Natural killer cell (primary cell): ENCODE measurements around the gene ITGA2. TPM values are rescaled to one million over a fixed set of nuclear protein-coding genes. Genes with fewer than 3 reads are reported as not detected.

Experiments
- ATAC-seq, 3 donors: fragments of 150-1000 bp in 2 of 3; fragments of 200-7000 bp in 1 of 3; cut with Tn5 transposase; 1 replicate in 1 of 3; 2 replicates in 2 of 3; pipeline ENCODE4 v1.10.0; 2021; ENCODE audit warnings: mild to moderate bottlenecking in 2 of 3, moderate library complexity in 2 of 3
- DNase-seq, 2 donors: peaks; one replicate each; pipeline versions ENCODE4 v3.0.0 to v3.0.0-alpha.2; 2013 to 2021; ENCODE audit warnings: mixed read lengths in 1 of 2
- H3K27ac ChIP-seq: one replicate; pipeline ENCODE4 v1.5.1; 2013; ENCODE audit warnings: mild to moderate bottlenecking, low read length
- H3K27me3 ChIP-seq: one replicate; pipeline ENCODE4 v1.6.1; 2013; ENCODE audit warnings: low read length; ENCODE audit not compliant: control insufficient read depth, insufficient read depth
- H3K36me3 ChIP-seq: one replicate; pipeline ENCODE4 v1.6.1; 2013; ENCODE audit warnings: low read length; ENCODE audit not compliant: control insufficient read depth, insufficient read depth
- H3K4me1 ChIP-seq: one replicate; pipeline ENCODE4 v1.6.1; 2013; ENCODE audit warnings: low read length; ENCODE audit not compliant: control insufficient read depth, insufficient read depth
- H3K4me3 ChIP-seq: one replicate; pipeline ENCODE4 v1.5.1; 2013; ENCODE audit warnings: low read length
- H3K9me3 ChIP-seq: one replicate; pipeline ENCODE4 v1.6.1; 2013; ENCODE audit warnings: low read length; ENCODE audit not compliant: control insufficient read depth, insufficient read depth
- H3K27ac Mint-ChIP-seq, 2 donors: one replicate each; pipeline ENCODE4 v1.8.0; 2022; ENCODE audit warnings: mild to moderate bottlenecking in 2 of 2, mixed read lengths in 2 of 2, moderate library complexity in 1 of 2
- H3K27me3 Mint-ChIP-seq, 2 donors: one replicate each; pipeline ENCODE4 v1.8.0; 2022; ENCODE audit warnings: low read depth in 2 of 2, mixed read lengths in 2 of 2
- H3K36me3 Mint-ChIP-seq: one replicate; pipeline ENCODE4 v1.8.0; 2022; ENCODE audit warnings: mixed read lengths
- H3K4me1 Mint-ChIP-seq, 2 donors: one replicate each; pipeline ENCODE4 v1.8.0; 2022; ENCODE audit warnings: mixed read lengths in 2 of 2
- H3K4me3 Mint-ChIP-seq: one replicate; pipeline ENCODE4 v1.8.0; 2022; ENCODE audit warnings: mild to moderate bottlenecking, moderate library complexity, mixed read lengths
- H3K9me3 Mint-ChIP-seq, 2 donors: one replicate each; pipeline ENCODE4 v1.8.0; 2022; ENCODE audit warnings: mixed read lengths in 2 of 2
- WGBS: methylation state at CpG from one replicate; pipeline ENCODE4 v1.1.7; 2013; ENCODE audit warnings: missing lambda C conversion rate; ENCODE audit not compliant: insufficient coverage; 5-methylcytosine and 5-hydroxymethylcytosine counted together
- intact Hi-C: fragments of 100-400 bp; cut with micrococcal nuclease; formaldehyde crosslinking; loops from one replicate; pipeline ENCODE4 v1.14.2; 2022
- total RNA-seq, 4 donors: library from RNA; stranded (reverse); fragments of 120-200 nt in 1 of 4; gene quantifications; one replicate each; pipeline versions ENCODE4 v1.2.3 to v1.2.4, GENCODE V29; 2013 to 2022
- TF ChIP-seq, protein P1 (sequence below): fragments of 200-600 bp; IDR thresholded peaks from one replicate; pipeline ENCODE4 v1.8.0; 2022; ENCODE audit warnings: antibody characterized with exemption

Gene ITGA2
- total RNA-seq, 3 donors from 2014 or later (not counting 1 experiment from before 2014, with no cell fraction given): 0.11 to 0.26 (median 0.20) TPM

DNA sequence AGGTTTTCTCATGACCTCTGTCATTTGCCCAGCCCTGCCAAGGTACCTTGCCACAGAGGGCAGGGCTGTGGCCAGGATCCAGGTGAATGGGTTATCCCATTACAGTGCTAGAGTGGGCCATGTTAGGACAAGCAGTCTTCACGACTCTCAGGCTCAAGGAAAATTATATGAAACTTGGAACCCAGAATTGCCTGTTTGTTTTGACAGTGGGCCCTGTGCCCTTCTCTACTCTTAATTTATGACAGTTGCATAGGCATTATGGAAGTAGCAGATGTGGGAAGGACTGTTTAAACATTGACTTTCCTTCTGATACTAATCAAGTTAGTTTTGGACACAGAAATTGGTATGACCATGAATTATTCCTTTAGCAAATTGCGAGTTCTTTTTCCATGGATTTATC is 41.7 kb downstream of the ITGA2 start:
- TF ChIP-seq, protein P1, sequence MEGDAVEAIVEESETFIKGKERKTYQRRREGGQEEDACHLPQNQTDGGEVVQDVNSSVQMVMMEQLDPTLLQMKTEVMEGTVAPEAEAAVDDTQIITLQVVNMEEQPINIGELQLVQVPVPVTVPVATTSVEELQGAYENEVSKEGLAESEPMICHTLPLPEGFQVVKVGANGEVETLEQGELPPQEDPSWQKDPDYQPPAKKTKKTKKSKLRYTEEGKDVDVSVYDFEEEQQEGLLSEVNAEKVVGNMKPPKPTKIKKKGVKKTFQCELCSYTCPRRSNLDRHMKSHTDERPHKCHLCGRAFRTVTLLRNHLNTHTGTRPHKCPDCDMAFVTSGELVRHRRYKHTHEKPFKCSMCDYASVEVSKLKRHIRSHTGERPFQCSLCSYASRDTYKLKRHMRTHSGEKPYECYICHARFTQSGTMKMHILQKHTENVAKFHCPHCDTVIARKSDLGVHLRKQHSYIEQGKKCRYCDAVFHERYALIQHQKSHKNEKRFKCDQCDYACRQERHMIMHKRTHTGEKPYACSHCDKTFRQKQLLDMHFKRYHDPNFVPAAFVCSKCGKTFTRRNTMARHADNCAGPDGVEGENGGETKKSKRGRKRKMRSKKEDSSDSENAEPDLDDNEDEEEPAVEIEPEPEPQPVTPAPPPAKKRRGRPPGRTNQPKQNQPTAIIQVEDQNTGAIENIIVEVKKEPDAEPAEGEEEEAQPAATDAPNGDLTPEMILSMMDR: no peak

DNA sequence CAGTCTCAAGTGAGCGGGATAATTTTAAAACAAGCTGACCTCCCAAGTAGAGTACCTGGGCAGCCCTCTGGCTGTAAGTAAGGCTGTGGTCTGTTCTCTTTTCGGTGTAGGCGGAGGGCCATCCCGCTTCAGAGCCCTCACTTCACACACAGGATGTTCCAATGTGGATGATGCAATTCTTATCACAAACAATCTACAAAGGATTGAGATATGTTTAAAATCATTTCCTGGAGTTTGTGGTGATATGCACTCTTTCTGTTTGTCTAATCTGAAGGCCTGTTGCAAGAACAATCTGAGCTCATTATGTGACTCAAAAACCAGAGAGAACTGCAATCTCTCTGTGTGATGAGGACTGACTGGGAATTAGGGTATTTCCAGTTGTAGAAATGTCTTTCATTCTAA is 42.5 kb downstream of the ITGA2 start:
- 38% methylated on average over 1 of the region's 4 CpGs for WGBS
- H3K9me3 ChIP-seq: no peaks in the 10 kb centered on the region
- intact Hi-C loops: no loop called here
- no peaks in the 10 kb centered on the region for H3K4me1 ChIP-seq
- no peaks in the 10 kb centered on the region for H3K27me3 Mint-ChIP-seq
- H3K9me3 Mint-ChIP-seq: no peaks in the 10 kb centered on the region
- no peak overlapping the region for H3K27ac Mint-ChIP-seq
- H3K36me3 Mint-ChIP-seq: no peaks in the 10 kb centered on the region
- ATAC-seq: peak in 1 of 3 donors; percentile 70
- H3K4me3 ChIP-seq: no peak overlapping the region
- no peaks in the 10 kb centered on the region for H3K36me3 ChIP-seq
- peak in 1 of 2 donors; percentile 20 for DNase-seq
- H3K27ac ChIP-seq: no peak overlapping the region
- TF ChIP-seq, protein P1: no peak
- no peaks in the 10 kb centered on the region for H3K4me1 Mint-ChIP-seq
- H3K4me3 Mint-ChIP-seq: no peak overlapping the region
- H3K27me3 ChIP-seq: no peaks in the 10 kb centered on the region

More for the DNA sequence above, 41.7 kb downstream of the ITGA2 start:
- DNase-seq: no peak
- H3K27me3 Mint-ChIP-seq: no peaks in the 10 kb centered on the region
- no peaks in the 10 kb centered on the region for H3K9me3 Mint-ChIP-seq
- no peak for ATAC-seq
- H3K9me3 ChIP-seq: no peaks in the 10 kb centered on the region
- H3K27ac Mint-ChIP-seq: no peak overlapping the region
- H3K4me3 Mint-ChIP-seq: no peak overlapping the region
- no peaks in the 10 kb centered on the region for H3K27me3 ChIP-seq
- no peaks in the 10 kb centered on the region for H3K36me3 Mint-ChIP-seq
- H3K4me1 ChIP-seq: no peaks in the 10 kb centered on the region
- no peak overlapping the region for H3K4me3 ChIP-seq
- 98% methylated on average over 2 of the region's 2 CpGs for WGBS
- no peaks in the 10 kb centered on the region for H3K36me3 ChIP-seq
- no peak overlapping the region for H3K27ac ChIP-seq
- intact Hi-C loops: no loop called here
- H3K4me1 Mint-ChIP-seq: no peaks in the 10 kb centered on the region

DNA sequence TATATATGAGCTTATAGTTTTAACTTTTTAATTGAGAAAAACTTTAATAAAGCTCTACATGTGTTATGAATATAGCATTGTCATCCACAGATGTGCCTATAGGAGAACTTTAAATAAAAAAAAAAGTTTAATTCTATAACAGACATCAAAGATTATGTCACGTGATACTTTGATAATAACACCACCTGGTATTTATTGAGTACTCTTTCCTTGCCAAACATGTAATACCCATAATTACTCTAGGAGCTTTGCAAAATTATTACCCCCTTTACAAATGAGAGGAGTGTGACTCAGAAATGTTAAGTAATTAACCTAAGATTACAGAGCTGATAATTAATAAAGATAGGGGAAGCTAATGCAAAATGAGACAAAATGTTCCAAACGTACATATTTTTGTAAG is 43.0 kb downstream of the ITGA2 start:
- Histone ChIP-seq H3K9me3 (no peaks in the 10 kb centered on the region), H3K4me1 (no peaks in the 10 kb centered on the region), H3K27ac (no peak overlapping the region), H3K4me3 (no peak overlapping the region), H3K27me3 (no peaks in the 10 kb centered on the region), H3K36me3 (no peaks in the 10 kb centered on the region)
- intact Hi-C loops: no loop called here
- WGBS: no CpG with 5 or more reads among the region's 2 CpGs
- DNase-seq (no peak), ATAC-seq (no peak)
- TF ChIP-seq, protein P1: no peak
- Mint-ChIP-seq H3K9me3 (no peaks in the 10 kb centered on the region), H3K36me3 (no peaks in the 10 kb centered on the region), H3K4me1 (no peaks in the 10 kb centered on the region), H3K27me3 (no peaks in the 10 kb centered on the region), H3K4me3 (no peak overlapping the region), H3K27ac (no peak overlapping the region)

DNA sequence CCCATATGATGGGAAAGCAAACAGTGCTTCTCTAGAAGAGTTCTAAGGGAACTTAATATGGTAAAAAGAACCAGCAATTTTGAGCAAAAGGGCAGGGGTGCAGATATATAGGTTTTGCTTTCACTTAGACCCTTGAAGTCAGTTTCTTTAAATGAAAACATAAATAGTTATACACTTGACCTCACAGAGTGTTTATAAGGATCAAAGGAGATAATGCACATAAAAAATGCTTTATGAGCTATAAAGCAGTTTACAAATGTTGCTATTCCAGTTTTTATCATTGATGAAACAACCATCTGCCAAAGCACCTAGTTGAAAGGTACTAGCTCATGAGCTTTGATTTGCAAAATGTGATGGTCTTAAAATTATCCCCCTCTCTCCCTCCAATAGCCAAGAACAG is 45.7 kb downstream of the ITGA2 start:
- H3K9me3 ChIP-seq: no peaks in the 10 kb centered on the region
- Mint-ChIP-seq H3K36me3 (no peaks in the 10 kb centered on the region), H3K4me3 (no peak overlapping the region), H3K9me3 (no peaks in the 10 kb centered on the region), H3K4me1 (peaks cover 1 to 2% of the 10 kb centered on the region in 2 donors), H3K27me3 (no peaks in the 10 kb centered on the region), H3K27ac (no peak overlapping the region)
- no peak for DNase-seq
- TF ChIP-seq, protein P1: no peak
- H3K27me3 ChIP-seq: no peaks in the 10 kb centered on the region
- ATAC-seq: no peak
- intact Hi-C loops: no loop called here
- H3K27ac ChIP-seq: no peak overlapping the region
- H3K36me3 ChIP-seq: no peaks in the 10 kb centered on the region
- no peaks in the 10 kb centered on the region for H3K4me1 ChIP-seq
- no peak overlapping the region for H3K4me3 ChIP-seq
